ENCODE data around the gene TCL1A. TPM values are rescaled to one million over a fixed set of nuclear protein-coding genes. Genes with fewer than 3 reads are reported as not detected.
"Not testable (repeated sequence)": the region's sequence is repeated elsewhere in the genome, so short reads cannot be mapped to it uniquely, and the experiment has no call there.

The TCL1A gene, protein sequence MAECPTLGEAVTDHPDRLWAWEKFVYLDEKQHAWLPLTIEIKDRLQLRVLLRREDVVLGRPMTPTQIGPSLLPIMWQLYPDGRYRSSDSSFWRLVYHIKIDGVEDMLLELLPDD
- total RNA-seq: under 1 TPM in 1 of 4 donors, not detected in 3; 0.99 TPM

DNA sequence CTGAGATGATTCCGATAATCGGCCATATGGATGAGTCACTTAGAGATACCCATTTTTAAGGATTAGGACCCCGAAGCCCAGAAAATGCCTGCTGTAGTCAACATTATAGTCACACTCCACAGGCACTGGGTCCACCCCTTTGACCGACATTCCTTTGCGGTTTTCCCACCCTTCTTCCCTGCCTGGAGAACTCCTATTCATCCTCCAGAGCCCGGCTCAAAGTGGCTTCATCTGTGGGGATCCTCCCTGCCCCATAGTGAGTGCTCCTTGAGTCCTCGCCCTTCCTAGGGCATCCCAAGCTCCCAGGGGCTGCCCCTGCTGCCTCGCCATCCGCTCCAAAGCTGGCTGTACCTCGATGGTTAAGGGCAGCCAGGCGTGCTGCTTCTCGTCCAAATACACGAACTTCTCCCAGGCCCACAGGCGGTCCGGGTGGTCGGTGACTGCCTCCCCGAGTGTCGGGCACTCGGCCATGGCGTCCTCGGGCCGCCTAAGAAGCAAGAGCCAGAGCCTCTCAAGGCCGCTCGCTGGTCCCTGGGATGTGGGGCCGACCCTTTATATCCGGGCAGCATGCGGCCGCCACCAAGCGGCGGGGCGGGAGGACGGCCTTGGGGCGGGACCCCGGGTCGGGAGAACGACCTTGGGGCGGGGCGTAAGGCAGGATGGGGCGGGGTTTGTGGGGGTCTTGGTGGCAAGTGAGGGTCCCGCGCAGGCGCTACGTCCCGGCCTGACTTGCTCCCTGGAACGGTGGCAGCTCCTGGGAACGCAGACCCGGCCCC, at the start of gene TCL1A:
Gene TCL1A (minus strand): TSS at position 530 of the 776 bp plus-strand sequence. CDS start 59 bp downstream, at position 471.
- H3K4me3 ChIP-seq: no peak within 1 kb of the TSS
- 59% methylated on average over 22 of the region's 47 CpGs for WGBS
- no peaks in the 10 kb centered on the region for H3K36me3 ChIP-seq
- no peaks in the 10 kb centered on the region for H3K4me1 ChIP-seq
- H3K27ac ChIP-seq (replicated peaks in 1 of 4): no peak within 1 kb of the TSS
- TF ChIP-seq CTCF (IDR thresholded peaks at IDR 0.05) (no peak), POLR2A (IDR thresholded peaks at IDR 0.05; ENCODE audit: low read depth) (no peak), POLR2AphosphoS5 (IDR thresholded peaks at IDR 0.05) (no peak), EP300 (IDR thresholded peaks at IDR 0.05) (no peak)
- no peaks in the 10 kb centered on the region for H3K9me3 ChIP-seq
- intact Hi-C loops (cut with DNase I): no loop called here
- H3K27me3 ChIP-seq: peaks cover 0 to 36% (median 4%) of the 10 kb centered on the region in 4 donors
- DNase-seq (ENCODE audit: extremely low spot score): no peak

GRCh38 chr14:95763032-95763431, 49.1 kb upstream of the TCL1A start:
- WGBS: 74% methylated on average over 4 of the region's 4 CpGs
- H3K9me3 ChIP-seq; H3K27ac ChIP-seq (replicated peaks in 1 of 4); H3K4me1 ChIP-seq; H3K4me3 ChIP-seq; intact Hi-C loops (cut with DNase I); DNase-seq (ENCODE audit: extremely low spot score); H3K36me3 ChIP-seq: not testable (repeated sequence)
- peaks cover 0 to 33% (median 5%) of the 10 kb centered on the region in 4 donors for H3K27me3 ChIP-seq

GRCh38 chr14:95761436-95761835, 47.5 kb upstream of the TCL1A start:
- Histone ChIP-seq H3K27ac (replicated peaks in 1 of 4) (no peak overlapping the region), H3K9me3 (no peaks in the 10 kb centered on the region), H3K4me3 (no peak overlapping the region), H3K4me1 (no peaks in the 10 kb centered on the region), H3K27me3 (peaks cover 0 to 32% (median 5%) of the 10 kb centered on the region in 4 donors), H3K36me3 (no peaks in the 10 kb centered on the region)
- DNase-seq (ENCODE audit: extremely low spot score): no peak
- TF ChIP-seq EP300 (IDR thresholded peaks at IDR 0.05) (no peak), POLR2AphosphoS5 (IDR thresholded peaks at IDR 0.05) (no peak), POLR2A (IDR thresholded peaks at IDR 0.05; ENCODE audit: low read depth) (no peak), CTCF (IDR thresholded peaks at IDR 0.05) (no peak)
- intact Hi-C loops (cut with DNase I): no loop called here
- WGBS: 40% methylated on average over 6 of the region's 6 CpGs

DNA sequence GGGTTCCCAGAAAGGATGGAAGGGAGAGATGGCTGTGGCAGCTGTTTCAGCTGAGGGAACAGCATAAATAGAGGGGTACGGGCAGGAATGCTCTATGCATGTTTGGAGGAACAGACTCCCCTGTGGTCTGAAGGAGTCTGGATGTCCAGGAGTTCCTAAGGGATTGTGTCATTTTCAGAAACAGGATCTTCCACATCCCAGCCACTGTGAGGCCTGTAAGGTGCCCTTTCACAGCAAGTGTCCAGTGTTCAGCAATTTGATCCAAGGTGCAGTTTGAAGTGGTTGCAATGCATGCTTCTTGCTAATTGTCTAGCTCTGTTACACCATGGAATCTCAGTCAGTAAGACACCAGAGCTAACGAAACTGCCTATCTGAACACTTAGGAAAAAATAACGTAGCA, 46.7 kb upstream of the TCL1A start:
- TF ChIP-seq POLR2A (IDR thresholded peaks at IDR 0.05; ENCODE audit: low read depth) (no peak), POLR2AphosphoS5 (IDR thresholded peaks at IDR 0.05) (no peak), EP300 (IDR thresholded peaks at IDR 0.05) (no peak), CTCF (IDR thresholded peaks at IDR 0.05) (no peak)
- peaks cover 0 to 32% (median 5%) of the 10 kb centered on the region in 4 donors for H3K27me3 ChIP-seq
- no peak overlapping the region for H3K27ac ChIP-seq (replicated peaks in 1 of 4)
- intact Hi-C loops (cut with DNase I): no loop called here
- H3K9me3 ChIP-seq: no peaks in the 10 kb centered on the region
- H3K4me3 ChIP-seq: no peak overlapping the region
- H3K36me3 ChIP-seq: no peaks in the 10 kb centered on the region
- DNase-seq (ENCODE audit: extremely low spot score): no peak
- 79% methylated on average over 3 of the region's 3 CpGs for WGBS
- H3K4me1 ChIP-seq: no peaks in the 10 kb centered on the region

GRCh38 chr14:95759941-95760340, 46.0 kb upstream of the TCL1A start:
- Histone ChIP-seq H3K9me3 (no peaks in the 10 kb centered on the region), H3K27ac (replicated peaks in 1 of 4) (no peak overlapping the region), H3K36me3 (no peaks in the 10 kb centered on the region), H3K27me3 (peaks cover 0 to 32% (median 5%) of the 10 kb centered on the region in 4 donors), H3K4me1 (no peaks in the 10 kb centered on the region), H3K4me3 (no peak overlapping the region)
- TF ChIP-seq POLR2AphosphoS5 (IDR thresholded peaks at IDR 0.05): no peak
- no peak for TF ChIP-seq POLR2A (IDR thresholded peaks at IDR 0.05; ENCODE audit: low read depth)
- no peak for TF ChIP-seq EP300 (IDR thresholded peaks at IDR 0.05)
- TF ChIP-seq CTCF (IDR thresholded peaks at IDR 0.05): no peak
- intact Hi-C loops (cut with DNase I): no loop called here
- DNase-seq (ENCODE audit: extremely low spot score): no peak

Measured in esophagus muscularis mucosa (tissue), 4 donors.